Measurements from ENCODE around the gene RAD23A.
"Not testable (repeated sequence)": the region's sequence is repeated elsewhere in the genome, so short reads cannot be mapped to it uniquely, and the experiment has no call there.

Gene RAD23A

GRCh38 chr19:12955996-12956395, 10.3 kb downstream of the RAD23A start:
- DNase-seq: no peak

GRCh38 chr19:12956446-12957388, 11.1 kb downstream of the RAD23A start, which contains the start of gene GADD45GIP1:
GADD45GIP1 (minus strand) TSS chr19:12957223; CDS start chr19:12957212, 11 bp downstream.
- peak; percentile 14 to 82 for DNase-seq

GRCh38 chr19:12957389-12957952, 11.8 kb downstream of the RAD23A start:
- DNase-seq: not testable (repeated sequence)

- DNase-seq: no peak
Observed at GRCh38 chr19:12959481-12959880, 13.8 kb downstream of the RAD23A start.

- DNase-seq: peak; percentile 54 to 75
Observed at GRCh38 chr19:12965017-12965811, 19.6 kb downstream of the RAD23A start.

- DNase-seq: no peak
Observed at GRCh38 chr19:12965812-12966135, 20.1 kb downstream of the RAD23A start.

- DNase-seq: no peak
Observed at GRCh38 chr19:12967907-12968306, 22.2 kb downstream of the RAD23A start.

GRCh38 chr19:12969292-12969988, 23.8 kb downstream of the RAD23A start, which contains the start of gene DAND5:
DAND5 (plus strand) TSS chr19:12969576; CDS start chr19:12969661, 85 bp downstream.
- DNase-seq: no peak

GRCh38 chr19:12970070-12970820, 24.6 kb downstream of the RAD23A start:
- no peak for DNase-seq

- no peak for DNase-seq
Observed at GRCh38 chr19:12973236-12973635, 27.6 kb downstream of the RAD23A start.

GRCh38 chr19:12974301-12975220, 28.9 kb downstream of the RAD23A start:
- no peak for DNase-seq

GRCh38 chr19:12975221-12975741, 29.6 kb downstream of the RAD23A start:
- no peak for DNase-seq

GRCh38 chr19:12976109-12976508, 30.4 kb downstream of the RAD23A start:
- not testable (repeated sequence) for DNase-seq

GRCh38 chr19:12979974-12980373, 34.3 kb downstream of the RAD23A start:
- peak in 1 of 2 experiments; percentile 12 for DNase-seq

- no peak for DNase-seq
Observed at GRCh38 chr19:12982648-12983047, 37.0 kb downstream of the RAD23A start.

- no peak for DNase-seq
Observed at GRCh38 chr19:12983091-12983490, 37.4 kb downstream of the RAD23A start.

GRCh38 chr19:12983542-12984142, 38.0 kb downstream of the RAD23A start:
- peak; percentile 14 to 72 for DNase-seq

GRCh38 chr19:12984143-12984627, 38.5 kb downstream of the RAD23A start:
- DNase-seq: no peak

GRCh38 chr19:12984683-12985048, 39.0 kb downstream of the RAD23A start:
- no peak for DNase-seq

All from NCI-H526 (cell line).